Stimulated activated CD4-positive, alpha-beta T cell treated with anti-CD3 and anti-CD28 coated beads, Interleukin-15, amount 100 ng/mL, for 24 hours (primary cell): Measurements from ENCODE around the gene GAS2.

ENCODE experiments used
- DNase-seq: peaks from one replicate; pipeline ENCODE4 v3.0.0-alpha.2; 2020

Gene GAS2

DNA sequence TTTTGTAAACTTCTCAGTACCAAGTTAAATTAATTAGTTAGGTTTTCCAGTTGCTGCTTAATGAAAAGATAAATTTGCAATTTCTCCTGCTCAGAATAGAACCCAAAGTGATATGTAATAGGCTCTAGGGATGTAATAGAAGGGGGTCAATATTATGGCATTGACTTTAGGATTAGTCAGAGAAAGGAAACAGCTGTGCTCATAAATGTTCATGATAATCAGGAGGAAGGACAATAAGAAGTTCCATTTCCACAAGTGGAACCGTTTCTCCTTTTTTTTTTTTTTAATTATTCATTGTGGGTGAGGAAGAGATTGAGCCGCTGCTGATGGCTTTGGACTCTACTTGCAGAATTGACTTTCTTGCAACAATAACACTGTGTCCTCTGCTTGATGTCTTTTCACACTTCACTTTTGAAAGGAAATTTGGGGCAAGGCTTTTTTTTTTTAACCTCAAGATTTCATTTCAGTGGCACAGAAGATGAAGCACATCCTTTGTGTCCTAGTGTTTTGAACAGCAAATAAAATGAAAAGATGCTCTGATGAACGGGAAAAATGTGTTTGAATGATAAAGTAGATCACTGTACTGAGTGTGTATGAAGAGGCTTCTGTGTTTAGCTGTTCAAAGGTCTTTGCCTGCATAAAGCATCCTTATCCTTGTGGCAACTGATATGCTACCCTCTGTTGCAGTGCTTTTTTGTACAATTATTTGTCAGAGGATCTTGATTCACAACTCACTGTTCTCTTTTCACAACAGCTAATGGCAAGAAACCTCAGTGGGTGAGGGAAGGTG lies 62.4 kb downstream of the GAS2 start:
- DNase-seq, result no peak

DNA sequence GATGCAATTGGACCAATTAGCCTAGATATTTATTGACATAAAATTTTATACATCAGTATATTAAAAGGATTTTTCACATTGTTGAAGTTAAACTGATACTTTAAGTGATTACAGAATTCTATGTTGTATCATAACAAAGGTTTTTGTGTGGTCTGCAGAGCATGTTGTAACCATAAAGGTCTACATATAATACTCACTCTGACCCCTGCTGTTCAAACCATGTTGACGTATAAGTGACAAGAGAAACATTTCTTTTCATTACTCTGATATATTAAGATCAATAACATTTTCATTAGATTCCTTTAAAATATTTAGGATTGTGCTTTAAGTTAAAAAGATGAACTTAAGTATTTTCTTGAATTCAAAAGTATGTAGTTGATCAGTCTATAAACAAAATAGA lies 63.9 kb downstream of the GAS2 start:
- no peak for DNase-seq

DNA sequence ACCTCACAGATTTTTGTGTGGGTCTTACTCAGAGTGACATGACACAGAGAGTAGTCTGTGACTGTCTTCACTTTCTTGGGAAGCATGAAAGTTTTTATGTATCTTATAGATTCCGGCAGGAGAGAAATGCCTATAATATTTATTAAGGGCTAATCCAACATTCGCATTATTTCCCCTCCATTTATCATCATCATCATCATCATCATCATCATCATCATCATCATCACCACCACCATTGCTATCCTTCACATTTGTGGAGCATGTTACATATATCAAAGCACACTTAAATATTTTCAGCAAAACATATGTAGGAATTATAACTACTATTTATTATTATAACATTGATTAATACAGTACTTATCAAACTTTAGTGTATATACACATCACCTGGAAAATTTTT lies 66.2 kb downstream of the GAS2 start:
- DNase-seq, result no peak

DNA sequence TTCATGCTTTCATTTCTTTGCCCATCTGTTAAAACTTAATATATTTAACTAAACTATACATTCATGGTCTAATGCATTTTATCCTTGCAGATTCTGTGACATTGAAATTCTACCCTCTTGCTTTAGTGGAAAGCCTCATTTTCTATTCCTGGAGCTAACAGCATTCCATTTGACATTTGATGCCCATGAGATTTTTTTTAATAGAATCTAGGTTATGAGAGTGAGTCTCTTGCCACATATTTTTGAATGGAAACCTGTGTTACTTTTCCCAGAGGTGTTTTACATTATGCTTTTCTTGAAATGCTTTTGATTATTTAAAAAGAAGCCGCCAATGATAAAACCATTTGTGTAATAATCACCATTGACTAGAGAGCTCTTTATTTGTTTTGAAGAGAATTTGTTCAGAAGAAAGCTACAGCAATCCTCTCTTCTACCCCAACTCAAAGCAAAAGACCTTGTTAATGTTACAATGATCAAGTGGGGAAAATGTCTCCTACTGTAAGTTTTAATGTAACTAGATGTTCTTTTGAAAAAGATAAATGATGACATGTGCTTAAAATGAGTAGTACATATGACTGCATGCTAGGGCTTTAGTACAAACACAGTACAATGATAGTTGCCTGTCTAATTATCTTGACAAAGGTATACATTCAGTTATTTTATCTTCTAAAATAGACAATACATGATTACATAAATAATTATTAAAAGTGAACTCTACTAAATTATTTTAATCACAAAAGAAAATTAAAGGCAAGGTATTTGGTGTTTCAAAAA lies 67.3 kb downstream of the GAS2 start:
- DNase-seq, result no peak

GRCh38 chr11:22734628-22735345 lies 68.4 kb downstream of the GAS2 start:
- DNase-seq, result no peak

- DNase-seq, result no peak
Measured at GRCh38 chr11:22742157-22742613, 75.8 kb downstream of the GAS2 start.

GRCh38 chr11:22749536-22749935 lies 83.1 kb downstream of the GAS2 start:
- no peak for DNase-seq

DNA sequence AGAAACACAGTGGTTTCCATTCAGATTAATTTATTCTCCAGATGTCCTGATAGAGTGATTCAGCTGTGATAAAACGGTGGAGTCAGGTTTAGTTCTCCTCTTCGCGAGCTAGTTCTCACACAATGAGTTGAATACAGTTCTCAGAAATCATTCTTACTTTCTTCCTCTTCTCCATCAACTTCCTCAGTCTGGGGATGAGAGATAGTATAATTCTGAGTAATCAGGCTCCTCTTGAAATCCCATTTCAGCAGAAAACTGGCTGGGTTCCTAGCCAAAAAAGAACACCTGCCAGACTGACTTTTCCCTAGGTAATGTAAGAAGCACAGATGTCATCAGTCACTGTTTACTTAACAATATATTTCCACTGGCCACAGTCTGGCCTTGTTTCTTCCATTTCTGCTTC lies 86.5 kb downstream of the GAS2 start:
- DNase-seq, result no peak

GRCh38 chr11:22753416-22753815 lies 87.0 kb downstream of the GAS2 start:
- no peak for DNase-seq

GRCh38 chr11:22761066-22761465 lies 94.7 kb downstream of the GAS2 start:
- DNase-seq, result no peak

- DNase-seq, result no peak
Measured at GRCh38 chr11:22763166-22763565, 96.8 kb downstream of the GAS2 start.

- no peak for DNase-seq
Measured at GRCh38 chr11:22764735-22765134, 98.3 kb downstream of the GAS2 start.

- DNase-seq, result no peak
Measured at GRCh38 chr11:22768281-22768680, 101.9 kb downstream of the GAS2 start.

GRCh38 chr11:22769081-22769480 lies 102.7 kb downstream of the GAS2 start:
- no peak for DNase-seq

DNA sequence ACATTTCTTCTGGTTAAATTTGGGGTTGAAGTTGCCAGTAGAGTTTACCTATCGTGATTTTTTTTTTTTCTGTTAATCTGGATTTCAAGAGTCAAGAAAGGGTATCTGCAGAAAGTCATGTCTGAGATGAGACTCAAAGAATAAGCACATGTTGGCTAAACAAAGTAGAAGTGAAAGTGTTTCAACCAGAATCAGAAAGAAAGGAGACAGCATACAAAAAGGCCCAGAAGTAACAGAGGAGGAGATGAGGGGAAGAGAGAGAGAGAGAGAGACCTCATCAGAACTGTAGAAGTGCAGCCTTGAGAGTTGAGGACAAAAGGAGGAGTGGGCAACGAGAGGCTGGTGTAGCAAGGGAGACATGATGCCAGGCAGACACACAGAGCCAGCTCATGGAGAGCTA lies 108.3 kb downstream of the GAS2 start:
- DNase-seq, result no peak

DNA sequence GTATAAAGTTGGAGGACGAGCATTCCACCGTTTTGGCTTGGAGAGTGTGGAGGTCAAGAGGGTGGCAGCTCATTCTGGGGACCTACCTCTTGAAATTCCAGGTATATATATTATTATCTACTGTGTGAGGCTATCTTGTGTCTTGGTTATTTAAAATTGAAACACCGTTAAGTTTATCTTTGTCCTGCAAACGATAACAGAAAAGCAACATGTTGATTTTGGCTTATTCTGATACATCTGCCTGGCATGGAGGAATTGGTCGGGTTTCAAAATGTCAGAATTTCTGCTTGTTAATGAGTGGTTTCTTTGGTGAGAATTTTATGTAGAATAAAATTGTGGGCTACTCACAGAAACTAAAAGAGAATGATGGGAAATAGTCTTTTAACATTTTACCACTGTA lies 108.8 kb downstream of the GAS2 start:
- no peak for DNase-seq

DNA sequence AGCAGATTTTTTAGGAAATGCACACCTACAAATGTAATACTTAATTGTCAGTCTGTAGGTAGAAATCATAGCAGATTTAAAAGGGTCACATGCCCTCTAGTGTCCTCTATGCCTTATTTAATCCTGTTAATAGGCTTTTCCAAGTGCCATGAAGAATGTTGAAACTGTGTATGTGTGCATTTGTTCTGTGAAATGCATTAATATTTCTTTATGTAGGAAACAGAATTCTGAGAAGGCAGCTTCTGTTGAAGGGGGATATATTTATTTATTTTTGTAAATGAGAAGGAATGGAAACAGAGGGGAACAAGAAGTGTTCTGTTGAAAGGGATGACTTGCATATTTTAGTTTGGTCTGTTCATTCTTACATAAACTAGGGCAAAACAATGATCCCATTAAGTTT lies 112.2 kb downstream of the GAS2 start:
- no peak for DNase-seq

- DNase-seq, result no peak
Measured at GRCh38 chr11:22779850-22780249, 113.4 kb downstream of the GAS2 start.

DNA sequence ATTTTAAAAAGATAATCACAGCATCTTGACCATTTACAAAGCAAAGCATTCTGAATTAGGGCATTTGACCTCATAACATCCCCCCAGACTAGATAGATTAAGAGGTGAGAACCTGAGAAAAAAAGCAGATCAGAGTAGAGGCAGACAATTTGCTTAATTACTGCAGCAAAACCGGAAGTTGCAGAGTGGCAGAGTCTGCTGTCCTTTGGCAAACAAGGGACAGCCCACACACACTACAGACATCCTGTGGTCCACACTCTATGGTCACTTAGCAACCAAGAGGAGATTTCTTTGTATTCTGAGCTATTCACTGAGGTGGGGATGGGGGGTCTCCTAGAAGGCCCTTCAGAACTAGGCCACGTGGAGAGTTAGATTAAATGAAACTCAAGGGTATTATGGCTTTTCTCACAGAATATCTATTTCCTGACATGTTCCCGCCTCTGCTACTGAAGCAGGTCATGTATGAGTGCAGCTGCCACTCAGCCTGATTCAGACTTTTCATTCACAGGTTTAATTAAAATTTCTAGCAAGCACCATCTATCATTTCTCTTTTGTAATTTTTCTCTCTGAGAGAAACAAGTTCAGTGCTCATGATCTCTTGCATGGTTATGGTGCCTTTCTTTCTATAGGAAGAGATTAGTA lies 114.7 kb downstream of the GAS2 start:
- DNase-seq, result no peak

DNA sequence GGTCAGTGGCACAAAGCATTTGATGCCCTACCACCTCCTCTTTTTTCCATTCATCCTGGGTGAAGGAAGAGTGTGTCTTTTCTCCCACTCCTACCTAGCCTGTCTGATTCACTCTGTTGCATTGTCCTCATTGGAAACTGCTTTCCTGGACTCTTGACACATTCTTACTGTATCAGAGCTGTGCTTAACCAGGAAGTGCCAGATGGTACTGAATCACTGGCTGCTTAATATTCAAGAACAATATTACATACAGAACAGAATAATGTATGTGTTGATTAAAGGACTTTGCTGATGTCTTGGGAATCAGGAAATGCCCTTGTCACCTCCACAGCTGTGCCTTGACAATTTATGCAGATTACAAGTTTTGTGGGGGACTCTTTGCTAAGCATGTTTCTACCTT lies 118.8 kb downstream of the GAS2 start:
- no peak for DNase-seq

DNA sequence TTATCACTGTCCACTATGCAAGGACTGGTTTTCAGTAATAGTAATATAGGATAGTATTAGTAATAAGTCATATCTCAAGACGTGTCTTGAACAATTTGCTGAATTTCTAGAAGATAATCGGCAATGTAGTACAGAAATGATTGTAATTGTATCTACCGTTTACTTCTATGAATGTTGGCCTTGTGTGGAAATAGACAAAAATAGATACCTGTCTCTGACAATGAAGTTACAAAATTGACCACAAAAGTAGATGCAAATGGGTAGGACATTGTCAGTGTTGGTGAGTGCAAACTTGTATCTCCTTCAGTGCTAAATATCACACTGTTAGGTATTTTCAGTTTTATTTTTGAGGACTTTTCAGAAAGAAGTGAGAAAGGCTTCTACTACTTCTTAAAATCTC lies 120.1 kb downstream of the GAS2 start:
- DNase-seq, result no peak

GRCh38 chr11:22787055-22787454 lies 120.6 kb downstream of the GAS2 start:
- DNase-seq, result no peak

- DNase-seq, result peak; percentile 26
Measured at GRCh38 chr11:22787551-22788162, 121.2 kb downstream of the GAS2 start.
